MCF 10A (cell line): ENCODE measurements around the gene KLHL25. TPM values are rescaled to one million over a fixed set of nuclear protein-coding genes. Genes with fewer than 3 reads are reported as not detected.

Experiments
- BruUV-seq: library from RNA; stranded (reverse); fragments of 400-500 nt; replicated peaks from 2 replicates; lab custom pipeline; 2021; lab: Mats Ljungman, UMichigan
- CTCF ChIA-PET: fragments of 300-600 bp; sonication (Branson Sonifier 250); formaldehyde crosslinking; extraction: SDS; loops from one replicate; lab custom pipeline; 2021; ENCODE audit warnings: antibody characterized with exemption, inconsistent platforms; lab: Yijun Ruan, JAX
- POLR2A ChIA-PET: fragments of 300-600, 350-650 bp; sonication (Branson Sonifier 250); formaldehyde crosslinking; extraction: SDS; loops from one replicate; lab custom pipeline; 2020; ENCODE audit warnings: antibody characterized with exemption, inconsistent platforms; lab: Yijun Ruan, JAX
- DNase-seq: peaks from one replicate; pipeline ENCODE4 v3.0.0-alpha.2; 2018; ENCODE audit not compliant: unreplicated experiment
- H3K27ac Mint-ChIP-seq: one replicate; pipeline ENCODE4 v1.8.0; 2022; ENCODE audit warnings: mild to moderate bottlenecking, low read depth, mixed read lengths; ENCODE audit not compliant: unreplicated experiment
- H3K27me3 Mint-ChIP-seq: one replicate; pipeline ENCODE4 v1.8.0; 2022; ENCODE audit warnings: mixed read lengths; ENCODE audit not compliant: insufficient read depth, unreplicated experiment
- H3K36me3 Mint-ChIP-seq: one replicate; pipeline ENCODE4 v1.8.0; 2022; ENCODE audit warnings: mild to moderate bottlenecking, moderate library complexity, mixed read lengths; ENCODE audit not compliant: insufficient read depth, unreplicated experiment
- H3K4me1 Mint-ChIP-seq: one replicate; pipeline ENCODE4 v1.8.0; 2022; ENCODE audit warnings: mixed read lengths; ENCODE audit not compliant: insufficient read depth, unreplicated experiment
- H3K4me3 Mint-ChIP-seq: one replicate; pipeline ENCODE4 v1.8.0; 2022; ENCODE audit warnings: mild to moderate bottlenecking, moderate library complexity, mixed read lengths; ENCODE audit not compliant: unreplicated experiment
- H3K9me3 Mint-ChIP-seq: one replicate; pipeline ENCODE4 v1.8.0; 2022; ENCODE audit warnings: mixed read lengths; ENCODE audit not compliant: unreplicated experiment
- CTCF ChIP-seq: fragments of 200-600 bp; IDR thresholded peaks from one replicate; pipeline ENCODE4 v1.8.0; 2022; ENCODE audit warnings: antibody characterized with exemption, mild to moderate bottlenecking; ENCODE audit not compliant: unreplicated experiment
- intact Hi-C: fragments of 100-400 bp; cut with micrococcal nuclease; formaldehyde crosslinking; loops from 2 replicates; pipeline ENCODE4 v1.14.1; 2022
- microRNA-seq: library from miRNA; unstranded; fragments of <30 nt; microRNA quantifications from one replicate; pipeline ENCODE4 v1.2.0, GENCODE V29; 2022
- total RNA-seq: library from RNA; stranded (reverse); gene quantifications from 2 replicates; pipeline ENCODE4 v1.2.3, GENCODE V29; 2022

Gene KLHL25
- total RNA-seq, 1 experiment from 2014 or later, result 3.1 TPM

DNA sequence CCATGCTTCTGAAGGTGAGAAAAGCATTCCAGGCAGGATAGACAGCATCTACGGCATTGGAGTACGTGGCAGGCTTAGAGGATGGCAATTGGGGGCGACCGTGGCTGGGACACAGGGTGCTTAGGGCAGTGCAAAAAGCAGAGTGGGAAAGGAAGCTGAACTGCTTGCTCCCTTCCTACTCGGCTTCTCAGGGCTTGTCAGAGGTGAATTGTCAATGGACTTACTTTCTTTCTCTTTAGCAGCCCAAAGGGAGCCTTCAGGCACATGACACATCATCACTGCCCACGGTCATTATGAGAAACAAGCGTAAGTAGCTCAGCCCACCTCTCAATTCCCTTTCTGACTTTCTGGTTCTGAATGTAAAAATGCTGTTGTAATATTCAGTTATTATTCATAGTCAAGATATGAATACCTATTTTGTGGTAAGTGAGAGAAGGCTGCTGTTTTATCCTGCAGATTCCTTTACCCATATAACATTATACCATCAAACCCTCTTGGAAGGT lies 84.3 kb downstream of the KLHL25 start:
- intact Hi-C loops, result loop anchor here (10.0 kb wide), 1 partner anchor 406 kb away; no protein-coding TSS in a partner anchor
- DNase-seq, result no peak
- no TSS peak for BruUV-seq
- no peak overlapping the region for H3K4me3 Mint-ChIP-seq
- ChIA-PET POLR2A (no interaction called here), CTCF (no interaction called here)
- no peak for TF ChIP-seq CTCF
- no peak overlapping the region for H3K27ac Mint-ChIP-seq
- no peaks in the 10 kb centered on the region for H3K27me3 Mint-ChIP-seq
- H3K9me3 Mint-ChIP-seq, result no peaks in the 10 kb centered on the region
- peaks cover 82% of the 10 kb centered on the region for H3K36me3 Mint-ChIP-seq
- H3K4me1 Mint-ChIP-seq, result peaks cover 4% of the 10 kb centered on the region

Small RNAs within 50 kb of the gene (microRNA-seq; reads per million reads assigned to microRNA genes)
- gene MIR1276 (4.6 reads per million, percentile 33 among the genes with 10 or more reads in this experiment), gene MIR548AP (not detected)
